Muscle of arm (tissue), 14 donors: ENCODE measurements around the gene AQP5. TPM values are rescaled to one million over a fixed set of nuclear protein-coding genes. Genes with fewer than 3 reads are reported as not detected.

Experiments used
- DNase-seq: peaks from one replicate; pipeline ENCODE4 v3.0.0-alpha.2; 2013
- long read RNA-seq, 11 donors: transcript quantifications; one replicate each; lab custom pipeline, GENCODE V29; 2026
- polyA plus RNA-seq, 12 donors: library from polyadenylated mRNA; unstranded; fragments of 120-200 nt; gene quantifications; one replicate each; pipeline ENCODE4 v1.2.1, GENCODE V29; 2013; ENCODE audit not compliant: insufficient read length in 12 of 12

AQP5 gene
- polyA plus RNA-seq, result under 1 TPM in 10 of 12 donors, not detected in 2; 0.33 to 0.93 (median 0.55) TPM
- long read RNA-seq, donor 1, result 0 reads
- long read RNA-seq, donor 2, partial matches to known transcripts, result 0 of 1 reads
- long read RNA-seq, donor 2, other reads (novel, unspliced or antisense), result 0 of 1 reads
- long read RNA-seq, donor 3, partial matches to known transcripts, result 0 of 1 reads
- long read RNA-seq, donor 3, other reads (novel, unspliced or antisense), result 0 of 1 reads
- long read RNA-seq, donor 4, result 0 reads
- long read RNA-seq, donor 5, result 0 reads
- long read RNA-seq, donor 6, result 0 reads
- long read RNA-seq, donor 7, result 0 reads
- long read RNA-seq, donor 8, partial matches to known transcripts, result 0 of 1 reads
- long read RNA-seq, donor 8, other reads (novel, unspliced or antisense), result 0 of 1 reads
- long read RNA-seq, donor 9, result 0 reads
- long read RNA-seq, donor 10, result 0 reads
- long read RNA-seq, donor 11, partial matches to known transcripts, result 0 of 3 reads
- long read RNA-seq, donor 11, other reads (novel, unspliced or antisense), result 0 of 3 reads

DNA sequence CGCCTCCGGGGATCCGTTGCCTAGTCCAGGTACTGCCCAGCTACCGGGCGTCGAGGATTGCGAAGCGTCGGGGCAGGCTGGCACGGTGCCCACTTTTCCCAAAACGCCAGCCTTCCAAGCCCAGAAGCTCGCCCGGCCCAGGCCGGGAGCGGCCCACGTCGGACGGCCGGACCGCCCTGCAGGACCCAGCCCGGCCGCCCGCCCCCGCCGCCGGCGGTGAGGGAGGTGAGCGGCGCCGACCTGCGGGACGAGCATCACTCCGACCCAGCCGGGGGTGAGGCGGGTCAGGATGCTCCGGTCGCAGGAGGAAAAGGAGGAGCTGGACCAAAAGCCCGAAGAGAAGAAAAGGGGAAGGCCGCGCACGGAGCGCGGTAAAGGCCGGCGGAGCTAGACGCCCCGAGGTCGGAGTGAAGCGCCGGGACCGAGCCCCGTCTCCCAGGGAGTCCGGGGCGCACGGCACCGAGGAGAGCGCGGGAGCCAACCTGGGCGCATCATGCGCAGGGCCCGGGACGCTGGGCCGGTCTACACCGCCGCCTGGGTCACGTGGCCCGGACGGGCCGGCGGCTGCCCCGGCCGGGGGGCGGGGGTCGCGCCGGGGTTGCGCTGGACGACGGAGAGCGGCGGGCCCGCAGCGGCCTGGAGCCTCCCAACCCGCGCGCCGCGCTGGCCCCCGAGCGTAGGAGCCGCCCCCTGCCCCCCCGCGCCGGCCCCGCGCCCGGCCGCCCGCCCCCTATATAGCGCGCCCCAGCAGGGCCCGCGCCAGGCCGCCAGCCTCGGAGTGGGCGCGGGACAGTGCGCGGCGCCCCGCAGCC is at the start of gene AQP5:
Gene AQP5 (plus strand): TSS at position 762 of the 812 bp plus-strand sequence. CDS start 146 bp downstream, outside the sequence.
- no peak for DNase-seq

DNA sequence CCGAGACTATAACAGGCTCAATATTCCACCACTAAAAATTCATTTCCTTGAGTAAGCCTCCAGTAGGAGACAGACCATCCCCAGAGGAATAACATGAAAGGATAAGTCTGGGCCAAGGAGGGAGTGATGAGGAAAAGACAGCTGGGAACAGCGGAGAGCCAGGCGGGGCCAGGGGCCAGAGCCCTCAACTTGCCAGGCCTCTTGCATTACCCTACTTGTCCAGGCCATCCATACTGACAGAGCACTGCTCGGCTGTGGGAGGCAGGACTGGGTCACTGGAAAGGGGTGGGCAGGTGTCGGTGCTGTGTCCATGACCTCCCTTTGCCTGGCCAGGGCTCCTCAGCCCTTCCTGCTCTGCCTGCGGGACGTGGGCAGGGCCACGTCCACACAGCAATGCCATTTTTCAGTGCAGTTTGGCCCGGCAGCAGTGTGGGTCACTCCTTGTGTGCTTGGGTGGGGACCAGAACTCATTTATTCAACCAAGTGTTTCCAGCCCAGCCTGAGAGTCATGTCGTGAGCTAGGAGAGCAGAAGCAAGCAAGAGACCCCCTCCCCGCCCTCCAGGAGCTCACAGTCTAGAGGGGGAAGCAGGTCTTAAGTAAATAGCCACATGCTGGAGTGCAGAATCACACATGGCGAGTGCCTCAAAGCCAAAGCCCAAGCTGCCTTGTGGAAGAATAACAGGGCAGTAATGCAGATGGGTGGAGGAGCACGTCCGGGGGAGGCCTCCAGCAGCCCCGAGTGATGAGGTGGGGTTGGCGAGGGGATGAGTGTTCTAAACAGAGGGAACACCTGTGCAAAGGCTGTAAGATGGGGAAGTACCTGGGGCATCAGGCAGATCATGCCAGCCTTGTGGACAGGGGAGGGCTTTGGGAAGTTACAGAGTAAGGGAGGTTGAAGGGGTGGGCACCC is 49.1 kb upstream of the AQP5 start:
- no peak for DNase-seq

DNA sequence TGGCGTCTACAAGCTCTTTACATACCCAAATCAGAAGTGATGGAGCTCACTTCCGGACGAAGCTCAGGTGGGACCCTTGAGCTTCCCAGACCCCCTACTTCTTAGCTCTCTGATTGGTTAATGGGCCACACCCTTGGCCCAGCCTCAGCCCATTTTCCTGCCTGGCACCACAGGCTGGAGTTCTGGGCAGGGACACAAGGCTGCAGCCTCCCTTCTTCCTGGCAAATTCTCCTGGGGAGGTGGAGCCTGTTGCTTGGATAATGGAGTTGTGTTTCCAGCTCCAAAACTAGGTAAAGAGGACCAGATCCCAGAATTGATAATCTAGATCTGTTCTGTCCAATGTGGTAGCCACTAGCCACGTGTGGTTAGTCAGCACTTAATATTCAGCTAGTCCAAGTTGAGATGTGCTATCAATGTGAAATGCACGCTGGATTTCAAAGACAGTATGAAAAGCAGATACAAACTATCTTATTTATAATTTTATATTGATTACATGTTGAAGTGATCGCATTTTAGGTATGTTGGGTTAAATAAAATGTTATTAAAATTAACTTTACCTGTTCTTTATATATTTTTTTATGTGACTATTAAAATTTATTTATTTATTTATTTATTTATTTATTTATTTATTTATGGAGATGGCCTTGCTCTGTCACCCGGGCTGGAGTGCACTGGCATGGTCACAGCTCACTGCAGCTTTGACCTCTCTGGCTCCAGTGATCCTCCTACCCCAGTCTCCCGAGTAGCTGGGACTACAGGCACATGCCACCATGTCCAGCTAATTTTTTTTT is 45.3 kb upstream of the AQP5 start:
- DNase-seq, result no peak

DNA sequence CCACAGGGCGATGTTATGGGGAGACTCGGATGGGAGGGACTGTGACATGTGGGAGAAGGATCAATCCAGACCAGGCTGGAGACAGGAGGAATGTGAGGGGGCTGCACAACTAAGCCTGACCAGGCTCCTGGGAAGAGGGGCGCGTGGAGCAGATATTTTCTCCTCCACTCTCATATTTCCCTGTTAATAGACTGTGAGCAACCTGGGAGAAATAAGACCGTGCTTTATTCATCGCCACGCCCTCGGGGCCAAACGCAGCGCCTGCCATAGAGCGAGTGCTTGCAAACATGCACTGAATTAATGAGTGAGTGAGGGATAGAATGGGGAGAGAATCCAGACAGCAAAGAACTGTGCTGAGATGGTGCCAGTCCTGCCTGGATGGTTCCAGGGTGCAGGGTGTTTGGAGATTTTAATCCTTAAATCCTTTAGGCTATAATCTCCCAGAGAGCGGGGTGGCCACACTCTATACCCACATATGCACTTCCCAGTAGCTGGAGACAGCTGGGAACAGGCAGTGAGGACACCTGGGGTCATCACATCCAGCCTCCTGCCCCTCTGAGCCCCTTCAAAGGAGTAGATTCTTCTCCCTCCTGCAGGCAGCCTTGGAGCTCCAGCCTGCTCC is 44.4 kb upstream of the AQP5 start:
- no peak for DNase-seq

DNA sequence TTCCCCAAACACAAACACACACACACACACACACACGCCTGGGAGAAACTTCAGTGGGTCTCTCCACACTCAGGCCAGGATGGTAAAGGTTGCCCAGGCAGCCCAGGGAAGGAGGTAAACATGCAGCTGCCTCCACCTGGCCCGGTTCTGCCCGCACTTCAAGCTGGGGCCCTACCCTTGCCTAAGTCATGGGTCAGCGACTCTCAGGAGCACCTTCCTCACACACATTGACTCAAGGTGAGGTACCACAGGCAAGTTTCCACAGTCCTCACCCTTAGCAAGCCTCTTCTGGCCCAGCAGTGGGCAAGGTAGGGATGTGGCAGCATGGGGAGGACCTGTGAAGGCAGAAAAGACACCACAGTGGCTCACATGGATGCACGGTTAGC is 43.9 kb upstream of the AQP5 start:
- DNase-seq, result no peak

DNA sequence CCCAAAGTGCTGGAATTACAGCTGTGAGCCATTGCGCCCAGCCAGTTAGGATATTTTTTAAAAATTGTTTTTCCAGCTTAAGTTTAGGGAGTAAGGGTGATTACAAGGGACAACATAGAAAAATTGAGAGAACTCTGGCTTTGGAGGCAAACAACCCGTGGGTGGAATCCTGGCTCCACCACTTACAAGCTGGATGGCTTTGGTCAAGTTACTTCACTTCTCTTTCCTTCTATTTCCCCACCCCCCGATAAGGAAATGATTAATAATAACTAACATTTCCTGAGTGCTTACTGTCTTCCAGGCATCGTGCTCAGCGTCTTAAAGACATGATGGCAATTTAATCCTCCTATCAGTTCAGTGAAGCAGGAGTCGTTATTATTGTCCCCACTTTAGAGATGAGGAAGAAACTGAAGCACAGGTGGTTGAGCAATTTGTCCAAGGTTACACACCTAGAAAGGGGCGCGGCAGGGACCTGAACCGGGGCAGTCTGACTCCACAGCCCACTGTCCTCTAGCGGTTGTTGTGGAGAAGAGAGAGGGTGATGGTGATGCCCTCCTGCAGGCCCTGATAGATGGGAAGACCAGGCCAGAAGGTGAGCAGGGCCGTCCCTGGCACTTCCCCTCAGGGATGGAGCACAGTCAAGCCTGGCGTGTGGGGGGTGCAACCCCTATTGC is 41.3 kb upstream of the AQP5 start:
- DNase-seq, result no peak

DNA sequence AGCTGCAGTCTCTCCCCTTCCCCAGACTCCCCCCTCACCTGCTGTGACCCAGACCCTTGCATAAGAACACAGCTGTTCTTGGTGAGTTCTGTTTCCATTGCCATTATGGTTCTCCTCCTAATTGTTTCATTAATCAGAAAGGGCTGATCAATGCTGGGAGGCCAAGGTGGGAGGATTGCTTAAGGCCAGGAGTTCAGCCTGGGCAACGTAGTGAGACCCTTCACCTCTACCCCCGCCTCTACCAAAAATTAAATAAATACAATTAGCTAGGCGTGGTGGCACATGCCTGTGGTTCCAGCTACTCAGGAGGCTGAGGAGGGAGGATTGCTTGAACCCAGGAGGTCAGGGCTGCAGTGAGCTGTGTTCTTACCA is 40.8 kb upstream of the AQP5 start:
- no peak for DNase-seq

DNA sequence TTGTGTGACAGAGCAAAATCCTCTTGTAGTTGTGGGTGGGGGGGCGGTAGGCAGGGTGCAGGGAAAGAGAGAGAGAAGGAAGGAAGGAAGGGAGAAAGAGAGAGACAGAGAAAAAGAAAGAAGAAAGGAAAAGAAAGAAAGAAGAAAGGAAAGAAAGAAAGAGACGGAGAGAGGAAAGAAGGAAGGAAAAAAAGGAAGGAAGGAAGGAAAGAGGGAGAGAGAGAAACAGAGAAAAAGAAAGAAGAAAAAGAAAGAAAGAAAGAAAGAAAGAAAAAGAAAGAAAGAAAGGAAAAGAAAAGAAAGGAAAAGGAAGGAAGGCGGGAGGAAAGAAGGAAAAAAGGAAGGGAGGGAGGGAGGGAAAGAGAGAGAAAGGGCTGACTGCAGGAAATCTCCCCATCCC is 40.4 kb upstream of the AQP5 start:
- no peak for DNase-seq

DNA sequence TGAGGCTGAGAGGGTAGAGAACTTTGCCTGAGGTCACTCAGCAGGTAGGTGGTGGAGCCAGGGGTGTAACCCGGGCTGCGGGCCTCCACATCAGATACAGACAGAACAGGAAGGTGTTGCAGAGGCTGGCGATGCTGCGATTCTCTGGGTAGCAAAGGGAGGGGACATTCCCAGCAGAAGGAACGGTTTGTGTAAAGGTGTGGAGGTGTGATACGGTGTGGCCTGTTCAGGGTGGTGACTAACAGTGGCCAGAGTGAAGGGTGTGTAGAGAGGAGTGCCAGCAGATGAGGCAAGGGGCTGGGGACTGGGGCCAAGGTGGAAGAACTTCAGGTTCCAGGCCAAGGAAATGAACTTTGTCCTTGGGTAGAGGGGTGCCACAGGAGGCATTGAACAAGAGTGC is 39.7 kb upstream of the AQP5 start:
- no peak for DNase-seq

DNA sequence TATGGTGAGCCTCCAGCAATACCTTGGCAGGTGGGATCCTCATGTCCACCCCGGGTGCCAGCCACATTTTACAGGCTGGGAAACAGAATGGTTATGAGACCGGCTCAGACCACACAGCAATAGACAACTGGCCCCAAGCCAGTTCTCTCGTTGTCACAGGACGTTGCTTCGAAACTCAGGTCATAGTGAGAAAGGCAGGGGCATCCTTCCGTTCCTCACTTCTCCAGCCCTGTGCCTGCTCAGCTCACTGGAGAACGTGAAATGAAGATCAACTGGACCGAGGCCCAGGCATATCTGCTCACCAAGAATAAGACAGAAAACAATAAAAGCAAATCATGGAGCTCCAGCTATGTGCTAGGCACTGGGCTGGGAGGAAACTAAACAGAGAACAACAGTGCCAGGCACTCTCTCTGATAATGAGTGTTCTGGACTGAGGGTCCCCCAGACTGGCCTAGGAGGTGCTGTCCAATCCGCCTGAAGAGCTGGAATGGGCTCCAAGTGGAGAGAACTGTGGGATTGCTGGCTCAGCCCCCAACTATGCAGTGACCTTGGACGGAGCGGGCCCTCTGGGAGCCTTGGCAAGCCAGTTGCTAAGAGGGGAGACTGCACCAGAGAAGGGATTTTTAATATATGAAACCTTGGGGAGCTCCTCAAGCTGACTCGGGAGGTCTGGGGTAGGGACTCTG is 39.2 kb upstream of the AQP5 start:
- no peak for DNase-seq

DNA sequence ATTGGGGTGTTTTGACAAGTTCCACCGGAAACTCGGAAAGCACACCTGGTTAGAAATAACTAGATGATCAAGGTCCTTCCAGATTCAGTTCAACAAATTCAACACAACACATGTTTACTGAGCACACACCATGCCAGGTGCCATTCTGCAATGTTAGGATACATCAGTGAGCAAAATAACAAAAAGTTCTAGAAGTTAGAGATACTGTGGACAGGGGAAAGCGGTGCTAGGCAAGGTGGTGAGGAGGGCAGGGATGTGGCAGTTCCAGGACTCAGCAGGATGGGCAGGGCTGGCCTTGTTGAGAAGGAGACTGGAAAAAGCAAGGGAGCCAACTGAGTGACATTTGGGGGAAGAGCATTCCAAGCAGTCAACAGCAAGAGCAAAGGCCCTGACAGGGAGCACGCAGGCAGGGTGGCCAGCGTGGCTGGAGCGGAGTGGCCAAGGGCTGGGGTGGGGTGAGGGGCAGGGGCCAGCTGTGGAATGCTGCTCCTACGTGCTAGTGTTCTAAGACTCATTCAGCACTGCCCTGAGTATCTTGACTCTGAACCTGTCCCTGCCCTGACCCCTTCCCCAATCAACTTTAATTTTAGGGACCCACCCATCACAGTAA is 38.5 kb upstream of the AQP5 start:
- DNase-seq, result no peak

DNA sequence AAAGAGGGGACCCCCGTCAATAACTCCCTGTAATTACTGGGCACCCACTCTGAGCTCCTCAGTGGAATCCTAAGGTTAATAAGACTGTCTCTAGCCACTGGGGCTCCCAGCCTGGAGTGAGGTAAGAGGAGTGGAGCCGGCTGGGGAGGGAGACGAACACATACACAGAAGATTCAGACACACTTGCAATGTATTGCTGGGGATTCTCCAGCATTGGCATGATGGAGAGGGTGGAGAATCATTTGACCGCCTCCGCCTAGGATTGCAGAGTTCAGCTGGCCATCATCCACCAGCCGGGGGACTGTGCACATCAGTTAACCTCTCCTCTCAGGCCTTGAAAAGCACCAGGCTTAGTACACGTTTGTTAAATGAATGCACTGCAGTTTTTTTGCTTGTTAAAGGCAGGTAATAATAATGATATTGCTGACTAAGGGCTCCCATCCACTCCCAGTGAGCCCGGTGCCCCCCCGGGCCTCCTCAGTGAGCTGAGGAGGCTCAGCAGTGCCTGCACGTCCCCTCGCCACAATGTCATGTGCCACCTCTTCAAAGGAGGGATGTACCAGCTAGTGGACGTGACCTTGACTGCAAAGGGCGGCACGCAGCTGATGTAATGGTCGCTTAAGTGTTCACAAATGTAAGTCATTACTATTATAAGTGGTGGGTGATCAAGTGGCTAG is 37.7 kb upstream of the AQP5 start:
- no peak for DNase-seq

DNA sequence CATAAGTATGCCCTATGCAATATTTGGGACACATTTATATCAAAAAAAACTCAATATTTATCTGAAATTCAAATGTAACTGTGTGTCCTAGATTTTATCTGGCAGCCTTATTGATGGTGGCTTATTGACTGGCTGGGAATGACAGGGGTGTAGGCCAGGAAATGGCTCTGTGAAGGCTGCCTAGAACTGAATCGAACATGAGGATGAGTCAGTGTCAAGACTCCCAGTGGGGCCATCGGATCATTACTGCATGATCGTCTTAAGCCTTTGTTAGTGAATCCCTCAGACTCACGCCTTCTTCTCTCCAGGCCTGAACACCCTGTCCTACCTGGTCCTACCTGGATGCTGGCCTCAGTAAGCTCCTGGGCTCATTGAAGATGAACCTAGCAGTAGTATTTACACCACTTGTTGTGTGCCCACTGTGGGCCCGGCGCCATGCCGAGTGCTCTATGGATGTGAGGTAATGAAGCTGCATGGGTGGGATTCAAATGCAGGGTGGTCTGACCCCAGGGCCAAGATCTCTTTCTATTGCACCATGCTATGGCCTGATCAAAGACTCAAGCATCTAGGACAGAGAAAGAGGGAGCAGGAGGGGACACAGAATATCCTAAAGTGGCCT is 36.9 kb upstream of the AQP5 start:
- DNase-seq, result no peak

DNA sequence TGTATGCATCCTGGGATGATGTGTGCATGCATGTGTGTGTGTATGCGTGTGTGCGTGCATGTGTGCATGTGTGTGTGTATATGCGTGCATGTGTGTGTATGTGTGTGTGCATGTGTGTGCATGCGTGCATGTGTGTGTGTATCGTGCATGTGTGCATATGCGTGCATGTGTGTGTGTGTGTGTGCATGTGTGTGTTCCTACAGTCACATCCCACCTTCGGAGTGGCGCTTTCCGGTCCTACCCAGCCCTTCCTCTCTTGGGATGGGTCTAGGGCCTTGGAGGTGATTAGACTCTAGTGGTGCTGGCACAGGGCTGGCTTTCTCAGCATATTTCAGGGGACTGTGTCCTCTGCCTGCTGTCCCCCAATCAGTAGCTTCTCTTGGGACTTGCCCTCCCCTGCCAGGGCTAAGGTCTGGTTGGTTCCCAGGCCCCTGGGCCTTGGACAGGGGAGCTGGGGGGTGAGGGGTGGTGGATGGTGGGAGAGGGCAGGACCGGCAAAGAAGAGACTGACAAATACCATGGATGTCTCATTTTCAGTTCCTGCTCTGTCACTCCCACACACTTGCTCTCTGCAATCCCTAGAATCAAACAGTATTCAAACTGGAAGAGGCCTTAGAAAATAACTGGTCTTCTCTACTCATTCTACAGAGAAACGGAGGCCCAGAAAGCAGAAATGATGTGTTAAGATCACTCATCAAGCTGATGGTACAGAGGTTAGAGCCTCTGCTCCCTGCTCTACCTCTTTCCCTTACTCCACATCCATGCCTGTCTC is 36.1 kb upstream of the AQP5 start:
- DNase-seq, result no peak

DNA sequence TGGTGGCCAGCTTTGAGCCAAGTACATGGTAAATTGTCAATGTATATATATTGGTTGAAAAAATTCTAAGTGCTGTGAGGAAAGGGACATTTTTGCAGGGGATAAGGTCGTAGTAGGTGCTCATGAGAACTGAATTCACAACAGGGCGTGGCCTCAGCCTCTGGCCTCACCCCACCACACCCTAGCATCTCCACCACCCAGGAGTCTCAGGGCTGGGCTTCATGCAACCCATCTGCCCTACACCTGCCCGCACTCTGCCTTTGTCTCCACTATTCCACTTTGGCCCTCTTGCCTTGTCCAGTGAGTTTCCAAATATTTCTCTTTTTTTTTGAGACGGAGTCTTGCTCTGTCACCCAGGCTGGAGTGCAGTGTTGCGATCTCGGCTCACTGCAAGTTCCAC is 33.2 kb upstream of the AQP5 start:
- DNase-seq, result no peak

DNA sequence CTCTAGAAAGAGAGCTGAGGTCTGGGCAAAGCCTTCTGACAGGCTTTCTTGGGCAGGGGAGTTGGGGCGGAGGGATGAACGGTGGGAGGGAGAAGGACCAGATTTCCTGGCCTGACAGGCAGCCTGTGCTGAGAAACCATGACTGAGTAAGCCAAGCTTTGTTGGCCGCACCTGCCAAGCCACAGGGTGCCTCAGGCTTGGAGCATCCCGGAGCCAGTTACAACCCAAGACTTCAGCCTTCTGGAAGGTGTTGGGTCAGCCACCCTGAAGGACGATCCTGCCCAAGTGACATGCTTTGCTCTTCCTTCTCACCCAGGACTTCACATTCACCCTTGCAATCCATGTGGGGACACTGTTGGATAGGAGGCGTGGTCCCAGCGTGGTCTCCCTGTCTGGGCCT is 32.1 kb upstream of the AQP5 start:
- no peak for DNase-seq
